Measurements from ENCODE around the gene MRPL55.
A peak's percentile ranks its signal among the peaks of the same experiment; 100 is the strongest.

The MRPL55 gene

GRCh38 chr1:228109073-228109961 lies at the start of gene MRPL55:
Gene MRPL55, minus strand, starts transcription at chr1:228109299. Its CDS starts 1,039 bp downstream, at chr1:228108260.
- peak; percentile 98 for DNase-seq

- no peak for DNase-seq
Measured at GRCh38 chr1:228158151-228159007, 49.3 kb upstream of the MRPL55 start.

DNA sequence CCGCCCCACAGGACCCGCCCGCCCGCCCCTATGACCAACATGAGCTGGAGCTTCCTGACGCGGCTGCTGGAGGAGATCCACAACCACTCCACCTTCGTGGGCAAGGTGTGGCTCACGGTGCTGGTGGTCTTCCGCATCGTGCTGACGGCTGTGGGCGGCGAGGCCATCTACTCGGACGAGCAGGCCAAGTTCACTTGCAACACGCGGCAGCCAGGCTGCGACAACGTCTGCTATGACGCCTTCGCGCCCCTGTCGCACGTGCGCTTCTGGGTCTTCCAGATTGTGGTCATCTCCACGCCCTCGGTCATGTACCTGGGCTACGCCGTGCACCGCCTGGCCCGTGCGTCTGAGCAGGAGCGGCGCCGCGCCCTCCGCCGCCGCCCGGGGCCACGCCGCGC lies 48.6 kb upstream of the MRPL55 start:
- no peak for DNase-seq

GRCh38 chr1:228156941-228157728 lies 48.0 kb upstream of the MRPL55 start:
- DNase-seq = no peak

- DNase-seq = no peak
Measured at GRCh38 chr1:228156515-228156881, 47.4 kb upstream of the MRPL55 start.

DNA sequence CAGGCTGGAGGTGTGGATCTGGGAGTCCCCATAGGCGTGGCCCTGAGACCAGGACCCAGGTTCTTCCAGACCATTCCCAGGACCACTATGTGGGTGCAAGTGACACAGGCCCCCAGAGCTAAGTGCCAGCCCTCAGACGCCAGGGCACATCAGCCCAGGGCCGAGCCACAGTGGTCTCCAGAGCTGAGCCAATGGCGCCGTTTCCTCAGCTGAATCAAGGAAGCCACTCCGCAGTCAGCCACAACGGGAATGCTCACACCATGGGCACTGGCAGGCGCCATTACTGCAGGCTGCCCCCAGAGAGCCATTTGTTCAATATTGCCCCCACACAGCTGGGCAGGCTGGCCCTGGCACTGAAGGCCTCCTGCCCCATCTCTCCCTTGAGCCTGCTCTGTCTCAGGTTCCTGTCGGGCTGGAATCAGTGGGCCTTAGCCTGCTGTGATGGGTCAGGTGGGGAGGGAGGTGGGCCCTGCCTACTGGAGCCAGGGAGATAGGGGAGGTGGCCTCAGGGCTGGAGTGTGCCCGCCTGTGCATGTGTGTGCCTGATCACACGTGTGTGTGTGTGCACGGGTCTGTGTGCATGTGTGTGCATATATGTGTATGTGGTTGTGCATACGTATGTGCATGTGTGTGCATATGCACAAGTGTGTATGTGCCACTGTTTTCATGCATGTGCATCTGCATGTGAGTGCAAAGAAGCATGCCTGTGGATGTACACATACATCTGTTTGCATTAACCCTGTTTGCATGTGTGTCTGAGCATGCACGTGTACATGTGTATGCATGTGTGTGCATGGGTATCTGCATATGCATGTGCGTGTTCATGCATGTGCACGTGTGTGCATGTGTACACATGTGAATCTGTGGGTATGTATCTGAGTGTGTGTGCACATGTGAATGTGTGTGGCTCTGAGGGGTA lies 46.8 kb upstream of the MRPL55 start:
- DNase-seq = no peak

DNA sequence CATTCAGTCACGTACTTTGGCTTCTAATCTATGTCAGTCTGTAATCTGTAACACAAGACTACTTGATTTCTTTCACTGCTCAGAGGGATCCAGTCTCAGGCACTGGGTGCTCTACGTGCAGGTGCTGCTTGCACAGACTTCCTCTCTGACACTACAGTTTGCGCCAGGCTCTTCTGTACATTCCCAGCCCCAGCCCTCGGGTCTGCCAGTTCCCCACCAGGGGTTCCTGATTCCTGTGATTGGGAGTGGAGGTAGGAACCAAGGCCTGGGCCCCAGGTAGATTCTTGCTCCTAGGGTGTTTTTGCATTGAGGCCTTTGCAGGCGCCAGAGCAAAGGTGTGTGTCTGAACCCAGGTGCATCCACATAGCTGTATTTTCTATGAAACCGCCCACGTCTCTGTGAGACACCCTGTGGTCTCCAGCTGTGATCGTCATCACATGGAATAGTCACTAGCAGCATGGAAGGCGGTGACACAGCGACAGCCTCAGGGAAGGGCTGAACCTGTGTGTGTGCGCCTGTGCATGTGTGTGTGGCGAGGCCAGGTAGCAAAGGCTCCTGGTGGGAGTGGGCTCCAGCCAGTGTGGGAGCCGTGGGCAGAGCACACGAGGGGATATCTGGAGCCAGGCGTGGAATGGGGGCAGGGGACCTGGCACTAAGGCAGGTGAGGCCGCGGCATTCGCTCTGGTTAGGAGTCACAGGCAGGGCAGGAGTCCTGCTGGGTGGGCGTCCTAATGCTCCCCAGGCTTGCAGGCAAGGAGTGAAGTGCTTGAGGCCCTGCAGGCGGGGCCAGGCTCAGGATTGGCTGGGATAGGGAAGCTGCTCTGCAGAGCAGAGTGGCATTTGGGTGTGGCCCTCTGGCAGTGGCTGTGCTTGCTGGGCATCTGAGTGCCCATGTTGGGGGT lies 45.8 kb upstream of the MRPL55 start:
- no peak for DNase-seq

DNA sequence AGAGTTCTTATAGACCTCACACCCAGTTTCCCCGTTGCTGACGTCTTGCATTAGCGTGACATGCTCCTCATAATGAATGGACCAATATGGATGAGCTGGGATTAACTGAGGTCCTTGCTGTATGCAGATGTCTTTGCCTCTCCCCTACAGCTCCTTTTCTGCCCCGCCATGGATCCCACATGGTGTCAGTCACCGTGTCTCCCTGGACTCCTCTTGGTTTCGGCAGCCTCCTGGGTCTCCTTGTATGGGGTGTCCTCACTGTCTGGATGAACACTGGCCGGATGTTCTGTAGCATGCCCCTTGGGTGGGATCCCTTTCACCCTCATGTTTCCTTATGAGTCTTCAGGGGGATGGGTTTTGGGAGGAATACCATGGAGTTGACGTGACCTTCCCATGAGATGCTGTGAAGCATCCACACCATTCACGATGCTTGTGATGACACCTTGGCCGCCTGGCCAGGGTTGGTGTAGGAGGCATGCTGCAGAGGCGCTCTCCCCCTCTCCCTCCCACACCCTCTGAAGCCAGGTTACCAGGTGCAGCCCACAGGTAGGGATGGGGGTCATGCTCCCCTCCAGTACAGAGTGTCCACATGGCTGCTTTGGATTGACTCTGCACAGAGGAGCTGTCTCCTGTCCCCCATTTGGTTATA lies 45.0 kb upstream of the MRPL55 start:
- DNase-seq = peak; percentile 71

DNA sequence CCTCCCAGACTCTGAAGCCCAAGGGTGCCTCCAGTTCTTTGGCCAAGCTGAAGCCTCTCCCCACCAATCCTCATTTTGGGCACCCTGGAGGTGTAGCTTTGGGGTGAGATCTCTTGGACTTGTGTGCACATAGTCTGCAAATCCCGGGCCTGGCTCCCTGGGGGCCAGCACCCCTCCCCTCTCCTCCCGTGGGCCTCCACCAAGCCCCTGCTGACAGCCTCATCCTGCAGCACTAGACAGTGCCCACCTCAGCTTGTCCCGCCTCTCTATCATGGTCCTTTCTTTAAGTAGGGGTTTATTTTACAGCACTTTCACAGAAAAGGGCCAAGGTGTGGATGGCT lies 43.8 kb upstream of the MRPL55 start:
- no peak for DNase-seq

- no peak for DNase-seq
Measured at GRCh38 chr1:228152097-228152917, 43.2 kb upstream of the MRPL55 start.

- DNase-seq = no peak
Measured at GRCh38 chr1:228151180-228151925, 42.3 kb upstream of the MRPL55 start.

DNA sequence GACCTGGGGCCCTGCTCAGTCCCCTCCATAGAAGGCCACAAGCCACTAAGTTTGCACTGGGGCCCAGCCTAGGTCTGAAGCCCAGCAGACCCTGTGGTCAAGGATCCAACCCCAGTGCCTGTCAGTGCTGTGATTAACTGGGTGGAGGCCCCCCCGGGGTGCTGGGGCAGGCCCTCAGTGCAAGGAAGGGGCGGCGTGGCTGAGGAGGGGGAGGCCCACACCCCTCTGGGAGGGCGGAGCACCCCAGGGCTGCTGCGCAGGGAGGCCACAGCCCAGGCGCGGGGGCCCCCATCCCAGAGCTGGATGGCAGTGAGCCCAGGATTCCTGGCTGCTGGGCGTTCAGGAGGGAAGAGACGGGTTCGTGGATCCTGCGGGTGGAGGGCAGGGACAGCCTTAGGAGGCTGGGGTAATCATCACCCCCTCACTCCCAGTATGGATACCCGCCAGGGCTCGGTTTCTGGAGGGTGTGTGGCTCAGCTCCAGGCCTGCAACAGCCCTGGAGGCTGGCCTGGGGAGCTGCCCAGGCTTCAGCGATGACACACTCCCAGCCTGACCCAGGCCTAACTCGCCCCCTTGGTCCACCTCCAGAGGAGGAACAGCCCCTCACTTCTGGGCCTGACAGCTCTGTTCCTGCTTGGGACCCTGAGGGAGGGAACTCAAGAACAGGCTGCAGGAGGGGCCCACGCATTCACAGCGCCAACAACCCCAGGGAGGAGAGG lies 41.5 kb upstream of the MRPL55 start:
- no peak for DNase-seq

DNA sequence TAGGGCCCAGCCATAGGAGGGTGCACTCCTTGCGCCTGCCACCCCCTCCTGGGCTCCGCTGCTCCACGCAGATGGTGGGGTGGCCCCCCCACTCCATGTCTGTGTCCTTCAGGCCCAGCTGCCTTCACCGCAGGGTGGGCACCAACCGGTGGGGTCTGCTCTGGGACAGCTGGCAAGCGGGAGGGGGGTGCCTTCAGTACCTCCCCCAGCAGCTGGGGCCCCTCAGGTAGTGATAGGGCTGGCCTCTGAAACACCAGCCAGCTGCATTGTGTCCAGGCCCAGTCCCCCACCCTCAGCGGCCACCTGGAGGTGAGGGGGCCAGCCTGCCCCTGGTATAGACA lies 41.0 kb upstream of the MRPL55 start:
- peak; percentile 50 for DNase-seq

- DNase-seq = peak; percentile 93
Measured at GRCh38 chr1:228149406-228150119, 40.5 kb upstream of the MRPL55 start, which contains the start of gene GJC2. Gene GJC2, plus strand, starts transcription at chr1:228149930. Its CDS starts 7,829 bp downstream, at chr1:228157759.

DNA sequence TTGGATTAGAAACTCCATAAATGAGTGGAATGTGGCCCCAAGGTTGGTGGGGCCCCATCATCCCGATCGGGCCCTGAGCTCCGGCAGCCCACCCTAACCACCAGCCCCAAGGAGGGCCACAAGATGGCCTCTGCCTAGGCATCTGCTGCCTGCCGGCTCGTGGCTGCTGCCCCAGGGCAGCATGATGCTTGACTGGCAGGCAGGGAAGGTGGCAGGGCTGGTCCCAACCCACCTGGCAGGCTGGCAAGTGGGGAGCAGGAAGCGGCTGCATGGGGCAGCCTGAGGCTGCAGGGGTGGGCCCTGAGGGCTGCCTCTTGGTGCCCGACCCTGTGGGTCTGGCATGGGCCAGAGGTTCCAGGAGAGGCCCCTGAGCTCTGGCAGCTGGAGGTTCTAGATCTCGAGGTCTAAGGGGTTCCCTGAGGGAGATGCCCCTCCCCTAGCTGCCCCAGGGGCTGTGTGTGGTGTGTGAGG lies 39.9 kb upstream of the MRPL55 start:
- DNase-seq = no peak

- no peak for DNase-seq
Measured at GRCh38 chr1:228148196-228148861, 39.2 kb upstream of the MRPL55 start.

DNA sequence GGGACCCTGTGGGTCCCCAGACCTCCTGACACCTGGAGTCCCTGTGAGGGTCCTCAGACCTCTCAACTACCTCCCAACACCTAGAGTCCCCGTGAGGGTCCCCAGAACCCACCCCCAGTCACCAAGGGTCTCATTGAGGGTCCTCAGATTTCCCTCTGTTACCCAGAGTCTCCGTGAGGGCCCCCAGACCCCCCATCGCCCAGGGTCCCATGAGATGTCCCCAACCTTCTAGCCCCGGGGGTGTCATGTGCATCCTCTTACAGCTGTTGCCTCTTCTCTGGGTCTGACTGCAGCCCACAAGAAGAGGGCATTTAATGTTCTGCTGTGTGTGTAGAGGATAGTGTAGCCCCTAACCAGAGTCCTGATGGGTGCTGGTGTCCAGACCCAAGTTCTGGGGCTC lies 38.7 kb upstream of the MRPL55 start:
- DNase-seq = no peak
